Vagina (tissue), 2 donors: ENCODE results near the gene HAVCR1.

Source experiments
- POLR2A ChIP-seq, 2 donors: fragments of 450-650 bp; IDR thresholded peaks; one replicate each; pipeline ENCODE4 v1.6.1; 2017; ENCODE audit warnings: antibody characterized with exemption in 2 of 2, mild to moderate bottlenecking in 2 of 2, moderate library complexity in 2 of 2
- POLR2AphosphoS5 ChIP-seq, 2 donors: sonication (generic); formaldehyde crosslinking; IDR thresholded peaks; one replicate each; pipeline ENCODE4 v1.9.0; 2017; ENCODE audit warnings: antibody characterized with exemption in 2 of 2, mild to moderate bottlenecking in 2 of 2, low read depth in 1 of 2; ENCODE audit not compliant: insufficient read depth in 1 of 2
- TF ChIP-seq, protein P1 (sequence below), 3 experiments: fragments of 450-650 bp in 2 of 3; fragments of 200-600 bp in 1 of 3; sonication (generic) in 1 of 3; IDR thresholded peaks; one replicate each; pipeline ENCODE4 v1.5.1; 2017 to 2019; ENCODE audit warnings: antibody characterized with exemption in 3 of 3, mild to moderate bottlenecking in 2 of 3, moderate library complexity in 2 of 3

DNA sequence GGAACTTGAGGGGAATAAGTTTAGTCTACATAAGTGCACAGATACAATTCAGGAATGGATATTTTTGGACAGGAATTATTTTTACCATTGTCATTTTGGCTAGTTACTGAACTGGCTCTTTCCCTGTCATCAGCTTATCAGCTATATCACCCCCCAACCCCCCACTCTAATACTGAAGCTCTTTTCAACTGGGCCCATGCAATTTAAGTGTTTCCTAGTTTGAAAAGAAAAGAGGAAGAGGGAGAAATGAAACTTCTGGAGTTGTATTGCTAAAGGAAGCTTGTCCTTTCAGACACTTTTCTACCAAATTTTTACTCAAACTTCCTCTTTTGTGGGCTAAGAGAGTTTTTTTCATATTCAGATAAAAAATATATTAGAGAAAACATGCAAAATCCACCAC, 77.4 kb downstream of the HAVCR1 start:
- TF ChIP-seq, protein P1, sequence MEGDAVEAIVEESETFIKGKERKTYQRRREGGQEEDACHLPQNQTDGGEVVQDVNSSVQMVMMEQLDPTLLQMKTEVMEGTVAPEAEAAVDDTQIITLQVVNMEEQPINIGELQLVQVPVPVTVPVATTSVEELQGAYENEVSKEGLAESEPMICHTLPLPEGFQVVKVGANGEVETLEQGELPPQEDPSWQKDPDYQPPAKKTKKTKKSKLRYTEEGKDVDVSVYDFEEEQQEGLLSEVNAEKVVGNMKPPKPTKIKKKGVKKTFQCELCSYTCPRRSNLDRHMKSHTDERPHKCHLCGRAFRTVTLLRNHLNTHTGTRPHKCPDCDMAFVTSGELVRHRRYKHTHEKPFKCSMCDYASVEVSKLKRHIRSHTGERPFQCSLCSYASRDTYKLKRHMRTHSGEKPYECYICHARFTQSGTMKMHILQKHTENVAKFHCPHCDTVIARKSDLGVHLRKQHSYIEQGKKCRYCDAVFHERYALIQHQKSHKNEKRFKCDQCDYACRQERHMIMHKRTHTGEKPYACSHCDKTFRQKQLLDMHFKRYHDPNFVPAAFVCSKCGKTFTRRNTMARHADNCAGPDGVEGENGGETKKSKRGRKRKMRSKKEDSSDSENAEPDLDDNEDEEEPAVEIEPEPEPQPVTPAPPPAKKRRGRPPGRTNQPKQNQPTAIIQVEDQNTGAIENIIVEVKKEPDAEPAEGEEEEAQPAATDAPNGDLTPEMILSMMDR (IDR thresholded peaks at IDR 0.05): no peak
- TF ChIP-seq POLR2A (IDR thresholded peaks at IDR 0.05) (no peak), POLR2AphosphoS5 (IDR thresholded peaks at IDR 0.05; ENCODE audit: insufficient read depth in 1 of 2, low read depth in 1 of 2) (no peak)
